Measurements from ENCODE around the gene TBC1D3G.
"Not testable (repeated sequence)": the region's sequence is repeated elsewhere in the genome, so short reads cannot be mapped to it uniquely, and the experiment has no call there.

Gene TBC1D3G

GRCh38 chr17:36323584-36323983 lies at the start of gene TBC1D3G:
Gene TBC1D3G, plus strand, starts transcription at chr17:36323884. Its CDS starts 1,528 bp downstream, at chr17:36325412.
- not testable (repeated sequence) for DNase-seq

- not testable (repeated sequence) for DNase-seq
Measured at GRCh38 chr17:36283256-36283655, 40.4 kb upstream of the TBC1D3G start.

- not testable (repeated sequence) for DNase-seq
Measured at GRCh38 chr17:36284219-36284618, 39.5 kb upstream of the TBC1D3G start.

GRCh38 chr17:36289965-36290612 lies 33.6 kb upstream of the TBC1D3G start:
- DNase-seq = not testable (repeated sequence)

- not testable (repeated sequence) for DNase-seq
Measured at GRCh38 chr17:36295161-36295560, 28.5 kb upstream of the TBC1D3G start.

- not testable (repeated sequence) for DNase-seq
Measured at GRCh38 chr17:36315736-36316135, 7.9 kb upstream of the TBC1D3G start.

GRCh38 chr17:36362496-36362895 lies 38.8 kb downstream of the TBC1D3G start:
- not testable (repeated sequence) for DNase-seq

- DNase-seq = not testable (repeated sequence)
Measured at GRCh38 chr17:36375938-36376337, 52.3 kb downstream of the TBC1D3G start.

All from AML-193 (cell line).